Ishikawa (cell line): Measurements from ENCODE around the gene MRPS15.

Experiments used
- CREB1 ChIP-seq: IDR thresholded peaks from 2 replicates; pipeline ENCODE4 v1.6.1; 2012; ENCODE audit warnings: low read depth
- FOXM1 ChIP-seq: IDR thresholded peaks from 2 replicates; pipeline ENCODE4 v1.6.1; 2012; ENCODE audit warnings: low read depth, borderline replicate concordance
- TAF1 ChIP-seq: IDR thresholded peaks from 2 replicates; pipeline ENCODE4 v1.6.1; 2012; ENCODE audit warnings: low read depth, mild to moderate bottlenecking
- TF ChIP-seq, protein P1 (sequence below): IDR thresholded peaks from 2 replicates; pipeline ENCODE4 v1.6.1; 2012

DNA sequence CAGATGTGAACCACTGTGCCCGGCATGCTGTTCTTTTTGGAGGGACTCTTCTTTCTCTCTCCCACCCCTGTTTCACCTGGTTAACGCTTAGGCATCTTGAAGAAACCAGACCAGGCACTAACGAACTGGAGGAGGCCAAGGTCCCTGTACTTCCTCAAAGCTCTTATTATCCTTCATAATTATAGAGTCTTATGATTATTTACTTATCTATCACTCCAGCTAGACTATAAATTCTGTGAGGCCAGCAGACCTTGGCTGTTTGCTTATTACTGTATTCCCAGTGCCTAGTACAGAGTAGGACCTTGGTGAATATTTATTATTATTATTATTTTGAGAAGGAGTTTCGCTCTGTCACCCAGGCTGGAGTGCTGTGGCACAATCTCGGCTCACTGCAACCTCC is 12.8 kb upstream of the MRPS15 start:
- TF ChIP-seq, protein P1, sequence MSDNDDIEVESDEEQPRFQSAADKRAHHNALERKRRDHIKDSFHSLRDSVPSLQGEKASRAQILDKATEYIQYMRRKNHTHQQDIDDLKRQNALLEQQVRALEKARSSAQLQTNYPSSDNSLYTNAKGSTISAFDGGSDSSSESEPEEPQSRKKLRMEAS, result no peak
- no peak for TF ChIP-seq CREB1
- TF ChIP-seq FOXM1, result no peak
- TF ChIP-seq TAF1, result no peak
